ENCODE results near the gene PLD2.

The PLD2 gene

GRCh38 chr17:4833941-4834680, 27.2 kb downstream of the PLD2 start:
- peak overlapping the region; percentile 83 for H3K4me3 ChIP-seq (ENCODE audit: low read depth, low read length)
- POLR2A ChIA-PET, result no interaction called here
- no peak for DNase-seq (ENCODE audit: low read depth, low spot score)
- CTCF ChIA-PET, result interaction anchor here (0.7 to 1.7 kb wide), 4 partner anchors 12 to 69 kb away, joined by 3 read pairs; partner anchors contain the start of genes CHRNE and GLTPD2
- no peak for TF ChIP-seq CTCF (IDR thresholded peaks at IDR 0.05; ENCODE audit: insufficient read depth, low read length, missing control alignments)

- ChIA-PET CTCF (interaction anchor here (0.7 to 1.7 kb wide), 4 partner anchors 11 to 69 kb away, joined by 3 read pairs; partner anchors contain the start of genes CHRNE and GLTPD2), POLR2A (no interaction called here)
- TF ChIP-seq CTCF (IDR thresholded peaks at IDR 0.05; ENCODE audit: insufficient read depth, low read length, missing control alignments), result no peak
- peak overlapping the region; percentile 83 for H3K4me3 ChIP-seq (ENCODE audit: low read depth, low read length)
- DNase-seq (ENCODE audit: low read depth, low spot score), result no peak
These were observed 27.7 kb downstream of the PLD2 start for GRCh38 chr17:4834681-4835020.

- DNase-seq (ENCODE audit: low read depth, low spot score), result no peak
- H3K4me3 ChIP-seq (ENCODE audit: low read depth, low read length), result no peak overlapping the region
- ChIA-PET CTCF (interaction anchor here (2.2 kb wide), 1 partner anchor 53 kb away, joined by 7 read pairs; no protein-coding TSS in a partner anchor), POLR2A (no interaction called here)
- TF ChIP-seq CTCF (IDR thresholded peaks at IDR 0.05; ENCODE audit: insufficient read depth, low read length, missing control alignments), result no peak
These were observed 29.3 kb downstream of the PLD2 start for GRCh38 chr17:4836221-4836620.

GRCh38 chr17:4837471-4838308, 30.7 kb downstream of the PLD2 start:
- ChIA-PET CTCF (interaction anchor here (1.6 to 2.2 kb wide), 2 partner anchors 47 to 51 kb away, joined by 5 to 7 read pairs; no protein-coding TSS in a partner anchor), POLR2A (interaction anchor here (0.6 kb wide), 1 partner anchor 14 kb away, joined by 3 read pairs; no protein-coding TSS in a partner anchor)
- no peak for DNase-seq (ENCODE audit: low read depth, low spot score)

GRCh38 chr17:4838309-4838785, 31.4 kb downstream of the PLD2 start:
- POLR2A ChIA-PET, result interaction anchor here (0.6 kb wide), 1 partner anchor 15 kb away, joined by 3 read pairs; no protein-coding TSS in a partner anchor
- CTCF ChIA-PET, result interaction anchor here (2.8 kb wide), 1 partner anchor 48 kb away, joined by 11 read pairs; the partner anchor contains the start of gene GLTPD2
- no peak for TF ChIP-seq CTCF (IDR thresholded peaks at IDR 0.05; ENCODE audit: insufficient read depth, low read length, missing control alignments)
- DNase-seq (ENCODE audit: low read depth, low spot score), result no peak
- no peak overlapping the region for H3K4me3 ChIP-seq (ENCODE audit: low read depth, low read length)

More at GRCh38 chr17:4837471-4838308, 30.7 kb downstream of the PLD2 start:
- TF ChIP-seq CTCF (IDR thresholded peaks at IDR 0.05; ENCODE audit: insufficient read depth, low read length, missing control alignments), result no peak
- H3K4me3 ChIP-seq (ENCODE audit: low read depth, low read length), result no peak overlapping the region

All from AG04449 (cell line).